Neuron (in vitro differentiated cells): ENCODE results near the gene PTPRR.

Experiments used
- H2AFZ ChIP-seq: one replicate; pipeline ENCODE4 v1.6.1; 2013; ENCODE audit warnings: low read depth, mild to moderate bottlenecking, inconsistent platforms, low read length, moderate library complexity
- H3K27me3 ChIP-seq: one replicate; pipeline ENCODE4 v1.6.1; 2013; ENCODE audit warnings: low read length; ENCODE audit not compliant: insufficient read depth
- H3K36me3 ChIP-seq: one replicate; pipeline ENCODE4 v1.6.1; 2013; ENCODE audit warnings: low read length; ENCODE audit not compliant: insufficient read depth
- H3K4me1 ChIP-seq: one replicate; pipeline ENCODE4 v1.6.1; 2013; ENCODE audit warnings: low read length; ENCODE audit not compliant: insufficient read depth
- H3K4me3 ChIP-seq: 2 replicates; pipeline ENCODE4 v1.5.1; 2013; ENCODE audit warnings: mild to moderate bottlenecking, low read length, moderate library complexity
- H3K9me3 ChIP-seq: one replicate; pipeline ENCODE4 v1.6.1; 2013; ENCODE audit warnings: low read length

Gene PTPRR

DNA sequence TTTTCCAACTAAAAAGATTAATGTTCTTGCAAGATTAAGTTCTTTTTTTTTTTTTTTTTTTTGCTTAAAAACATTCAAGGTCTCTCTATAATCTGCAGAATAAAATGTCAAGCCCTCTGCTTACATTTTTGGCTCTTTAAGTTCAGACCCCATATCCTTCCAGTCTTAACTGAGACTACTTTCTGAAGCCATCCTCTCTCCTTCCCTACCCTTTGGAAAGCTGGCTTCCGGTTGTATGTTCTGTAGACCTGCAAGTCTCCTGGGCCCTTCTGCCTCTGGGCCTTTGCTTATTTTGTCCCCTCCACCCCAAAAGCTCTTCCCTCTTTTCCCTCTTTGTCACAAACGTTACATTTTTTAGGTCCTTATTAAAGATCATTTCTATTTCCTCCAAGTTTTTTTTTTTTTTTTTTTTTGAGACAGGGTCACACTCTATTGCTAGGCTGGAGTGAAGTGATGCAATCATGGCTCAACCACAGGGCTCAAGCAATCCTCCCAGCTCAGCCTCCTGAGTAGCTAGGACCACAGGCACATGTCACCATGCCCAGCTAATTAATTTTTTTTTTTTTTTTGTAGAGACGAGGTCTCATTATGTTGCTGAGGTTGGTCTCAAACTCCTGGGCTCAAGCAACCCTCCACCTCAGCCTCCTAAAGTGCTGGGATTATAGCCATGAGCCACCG, 329.9 kb downstream of the PTPRR start:
- no peaks in the 10 kb centered on the region for H3K4me1 ChIP-seq
- no peak overlapping the region for H3K4me3 ChIP-seq
- no peaks in the 10 kb centered on the region for H3K36me3 ChIP-seq
- no peaks in the 10 kb centered on the region for H3K27me3 ChIP-seq
- H3K9me3 ChIP-seq = no peaks in the 10 kb centered on the region
- no peak overlapping the region for H2AFZ ChIP-seq

DNA sequence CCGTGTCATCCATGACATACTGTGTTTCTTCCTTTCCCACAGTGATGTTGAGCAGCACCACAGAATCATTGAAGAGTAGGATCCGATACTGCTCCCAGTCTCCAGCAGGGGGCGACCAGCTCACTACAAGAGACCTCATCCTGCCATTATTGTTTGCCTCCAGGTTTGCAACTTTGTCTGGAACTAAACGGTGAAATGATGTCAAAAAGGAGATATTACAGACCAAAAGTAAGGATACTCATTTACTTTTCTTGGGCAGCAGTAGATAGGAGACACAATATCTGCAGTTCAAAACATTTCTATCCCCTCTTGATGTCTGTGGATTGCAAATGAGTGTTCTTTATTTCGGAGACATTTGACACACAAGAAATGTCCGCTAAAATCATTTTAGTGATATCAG, 330.5 kb downstream of the PTPRR start:
- no peaks in the 10 kb centered on the region for H3K36me3 ChIP-seq
- H3K9me3 ChIP-seq = no peaks in the 10 kb centered on the region
- no peak overlapping the region for H2AFZ ChIP-seq
- no peaks in the 10 kb centered on the region for H3K4me1 ChIP-seq
- H3K27me3 ChIP-seq = no peaks in the 10 kb centered on the region
- H3K4me3 ChIP-seq = no peak overlapping the region
